Ovary (tissue), 9 donors: ENCODE results near the gene REEP1. TPM values are rescaled to one million over a fixed set of nuclear protein-coding genes. Genes with fewer than 3 reads are reported as not detected.

Experiments used
- DNase-seq, 5 donors: peaks; one replicate each; pipeline ENCODE4 v3.0.0-alpha.2; 2019 to 2020
- H3K27ac ChIP-seq, 2 donors: fragments of 200-600 bp; one replicate each; pipeline versions ENCODE4 v1.5.1 to v1.8.0; 2019 to 2022
- H3K27me3 ChIP-seq: fragments of 200-600 bp; one replicate; pipeline ENCODE4 v1.8.0; 2022
- H3K36me3 ChIP-seq: fragments of 200-600 bp; sonication (generic); one replicate; pipeline ENCODE4 v1.5.1; 2019
- H3K4me1 ChIP-seq: one replicate; pipeline ENCODE4 v1.8.1; 2013; ENCODE audit warnings: mild to moderate bottlenecking, moderate library complexity; ENCODE audit not compliant: insufficient read depth
- H3K4me3 ChIP-seq: fragments of 200-600 bp; sonication (generic); one replicate; pipeline ENCODE4 v1.5.1; 2017
- H3K9me3 ChIP-seq, 2 donors: fragments of 200-600 bp in 1 of 2; sonication (generic) in 1 of 2; one replicate each; pipeline versions ENCODE4 v1.5.1 to v1.8.1; 2013 to 2019; ENCODE audit warnings: mild to moderate bottlenecking in 1 of 2, moderate library complexity in 1 of 2
- EP300 ChIP-seq: sonication (generic); formaldehyde crosslinking; IDR thresholded peaks from one replicate; pipeline ENCODE4 v1.6.1; 2017; ENCODE audit warnings: antibody characterized with exemption
- POLR2A ChIP-seq: fragments of 450-650 bp; IDR thresholded peaks from one replicate; pipeline ENCODE4 v1.6.1; 2017; ENCODE audit warnings: antibody characterized with exemption, mild to moderate bottlenecking, moderate library complexity
- WGBS, 3 donors: extraction: QIAGEN DNeasy Blood & Tissue Kit in 1 of 3; methylation state at CpG; one replicate each; pipeline versions ENCODE4 v1.1.5 to v1.1.7; 2013 to 2017; 5-methylcytosine and 5-hydroxymethylcytosine counted together
- intact Hi-C, 4 donors: fragments of 100-400 bp; cut with DNase I; formaldehyde crosslinking; loops; one replicate each; pipeline versions ENCODE4 v1.11.0 to v1.15.1; 2022 to 2023
- polyA plus RNA-seq, 2 donors: library from polyadenylated mRNA; stranded (reverse); fragments of 200-250 nt in 1 of 2; fragments of 350-450 nt in 1 of 2; fragmentation: Illumina TruSeq in 1 of 2; extraction: RNeasy Lipid Tissue Mini Kit (QIAGEN cat#74804) in 1 of 2; gene quantifications; one replicate each; pipeline ENCODE4 v1.2.3, GENCODE V29; 2013 to 2014
- total RNA-seq, 7 donors: library from RNA; depleted of rRNA in 2 of 7; stranded (reverse); fragments of >200 nt in 2 of 7; fragmentation: NEBNext Ultra II Directional in 3 of 7; extraction: Animal tissue kit (Norgen Biotek cat#: 25700) in 3 of 7; gene quantifications; one replicate each; pipeline versions ENCODE4 v1.1.0 to v1.2.4, GENCODE V29; 2016 to 2023
- TF ChIP-seq, protein P1 (sequence below), 3 donors: fragments of 450-650 bp in 2 of 3; fragments of 200-600 bp in 1 of 3; IDR thresholded peaks; one replicate each; pipeline versions ENCODE4 v1.5.1 to v1.8.0; 2016 to 2022; ENCODE audit warnings: antibody characterized with exemption in 3 of 3, mild to moderate bottlenecking in 1 of 3
- donor health status: DM: no; HTN: no; CAD: no; lungs with moderate emphysema.
- donor health status: DM: no; HTN: no; CAD: no.
- donor health status: Bipolar disorder and iron deficiency.
- donor health status: DM: yes; HTN: yes; CAD: no.
- donor health status: DM: no; HTN: no; CAD: no.
- donor health status: DM: yes; HTN: yes; CAD: no.

The REEP1 gene
- total and polyA plus RNA-seq, 9 donors, result 0.58 to 35.7 (median 2.0) TPM

DNA sequence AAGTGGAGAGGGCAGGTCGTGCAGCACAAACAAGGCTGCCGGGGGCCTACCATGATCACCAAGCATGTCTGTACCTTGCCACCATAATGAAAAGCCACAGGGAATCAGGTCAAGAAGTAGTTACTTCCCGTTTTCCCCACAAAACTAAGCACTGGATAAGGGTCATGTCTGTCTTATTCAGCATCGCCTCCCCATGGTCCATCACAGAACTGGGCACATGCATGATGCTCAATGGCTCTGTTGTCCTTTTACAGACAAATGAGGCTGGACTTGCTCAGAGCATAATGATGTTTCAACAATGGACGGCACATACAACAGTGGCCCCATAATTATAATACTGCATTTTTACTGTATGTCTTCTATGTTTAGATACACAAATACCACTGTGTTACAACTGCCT lies 27.5 kb downstream of the REEP1 start:
- DNase-seq, result no peak
- Histone ChIP-seq H3K27me3 (no peaks in the 10 kb centered on the region), H3K4me1 (no peaks in the 10 kb centered on the region), H3K4me3 (no peak overlapping the region), H3K36me3 (no peaks in the 10 kb centered on the region), H3K9me3 (no peaks in the 10 kb centered on the region), H3K27ac (no peak overlapping the region)
- TF ChIP-seq, protein P1, sequence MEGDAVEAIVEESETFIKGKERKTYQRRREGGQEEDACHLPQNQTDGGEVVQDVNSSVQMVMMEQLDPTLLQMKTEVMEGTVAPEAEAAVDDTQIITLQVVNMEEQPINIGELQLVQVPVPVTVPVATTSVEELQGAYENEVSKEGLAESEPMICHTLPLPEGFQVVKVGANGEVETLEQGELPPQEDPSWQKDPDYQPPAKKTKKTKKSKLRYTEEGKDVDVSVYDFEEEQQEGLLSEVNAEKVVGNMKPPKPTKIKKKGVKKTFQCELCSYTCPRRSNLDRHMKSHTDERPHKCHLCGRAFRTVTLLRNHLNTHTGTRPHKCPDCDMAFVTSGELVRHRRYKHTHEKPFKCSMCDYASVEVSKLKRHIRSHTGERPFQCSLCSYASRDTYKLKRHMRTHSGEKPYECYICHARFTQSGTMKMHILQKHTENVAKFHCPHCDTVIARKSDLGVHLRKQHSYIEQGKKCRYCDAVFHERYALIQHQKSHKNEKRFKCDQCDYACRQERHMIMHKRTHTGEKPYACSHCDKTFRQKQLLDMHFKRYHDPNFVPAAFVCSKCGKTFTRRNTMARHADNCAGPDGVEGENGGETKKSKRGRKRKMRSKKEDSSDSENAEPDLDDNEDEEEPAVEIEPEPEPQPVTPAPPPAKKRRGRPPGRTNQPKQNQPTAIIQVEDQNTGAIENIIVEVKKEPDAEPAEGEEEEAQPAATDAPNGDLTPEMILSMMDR (IDR thresholded peaks at IDR 0.05), result no peak
- TF ChIP-seq POLR2A, result no peak
- TF ChIP-seq EP300, result no peak
- WGBS, 3 donors, result 86 to 90% (median 88%) methylated on average over 5 of the region's 5 CpGs
- intact Hi-C loops, result no loop called here

DNA sequence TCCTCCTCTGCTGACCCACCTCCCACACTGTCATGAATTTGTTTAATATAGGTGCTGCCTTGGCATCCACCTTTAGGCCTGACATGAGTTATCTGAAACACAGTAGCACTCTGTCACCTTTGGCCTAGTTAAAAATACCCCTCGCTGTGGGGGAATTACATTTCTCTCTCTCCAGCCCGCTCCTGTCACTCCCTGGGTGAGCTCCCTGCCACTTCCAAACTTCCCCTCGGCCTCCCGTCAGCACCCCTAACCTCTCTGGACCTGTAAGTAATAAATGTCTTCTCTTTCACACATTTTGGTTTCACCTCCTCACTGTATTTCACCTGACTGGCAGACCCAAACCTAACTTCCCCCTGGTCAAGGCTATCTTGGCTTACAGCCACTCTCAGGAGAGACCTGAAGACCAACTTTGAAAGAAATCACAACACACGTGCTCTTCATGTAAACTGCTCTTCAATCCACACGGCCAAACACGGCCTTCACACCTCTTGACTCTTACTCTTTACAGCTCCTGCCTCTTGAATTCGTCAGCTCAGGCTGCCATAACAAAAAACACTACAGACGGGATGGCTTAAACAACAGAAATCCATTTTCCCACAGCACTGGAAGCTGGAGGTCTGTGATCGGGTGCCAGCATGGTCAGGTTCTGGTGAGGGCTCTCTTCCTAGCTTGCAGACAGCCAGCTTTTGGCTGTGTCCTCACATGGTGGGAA lies 28.3 kb downstream of the REEP1 start:
- WGBS, 3 donors, result 75 to 80% (median 80%) methylated on average over 10 of the region's 10 CpGs
- H3K4me3 ChIP-seq, result no peak overlapping the region
- H3K27me3 ChIP-seq, result no peaks in the 10 kb centered on the region
- H3K4me1 ChIP-seq, result no peaks in the 10 kb centered on the region
- no peaks in the 10 kb centered on the region for H3K36me3 ChIP-seq
- no peaks in the 10 kb centered on the region for H3K9me3 ChIP-seq
- intact Hi-C loops, result no loop called here
- H3K27ac ChIP-seq, result no peak overlapping the region
- DNase-seq, result no peak
- TF ChIP-seq POLR2A (no peak), EP300 (no peak)
- TF ChIP-seq, protein P1 (IDR thresholded peaks at IDR 0.05), result no peak

DNA sequence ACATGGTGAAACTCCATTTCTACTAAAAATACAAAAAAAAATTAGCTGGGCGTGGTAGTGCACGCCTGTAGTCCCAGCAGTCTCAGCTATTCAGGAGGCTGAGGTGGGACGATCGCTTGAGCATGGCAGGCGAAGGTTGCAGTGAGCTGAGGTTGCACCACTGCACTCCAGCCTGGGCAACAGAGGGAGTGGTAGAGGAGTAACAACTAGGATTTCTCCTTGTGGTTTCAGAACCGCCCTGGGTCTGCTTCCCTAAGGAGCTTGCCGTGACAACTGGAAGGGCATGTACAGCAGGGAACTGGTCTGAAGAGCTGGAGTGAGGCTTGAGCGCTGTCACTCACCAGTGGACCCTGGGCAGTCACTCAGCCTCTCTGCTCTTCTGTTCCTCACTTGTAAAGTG lies 29.1 kb downstream of the REEP1 start:
- TF ChIP-seq, protein P1 (IDR thresholded peaks at IDR 0.05), result no peak
- no peak for TF ChIP-seq POLR2A
- no peak for TF ChIP-seq EP300
- DNase-seq, result no peak

DNA sequence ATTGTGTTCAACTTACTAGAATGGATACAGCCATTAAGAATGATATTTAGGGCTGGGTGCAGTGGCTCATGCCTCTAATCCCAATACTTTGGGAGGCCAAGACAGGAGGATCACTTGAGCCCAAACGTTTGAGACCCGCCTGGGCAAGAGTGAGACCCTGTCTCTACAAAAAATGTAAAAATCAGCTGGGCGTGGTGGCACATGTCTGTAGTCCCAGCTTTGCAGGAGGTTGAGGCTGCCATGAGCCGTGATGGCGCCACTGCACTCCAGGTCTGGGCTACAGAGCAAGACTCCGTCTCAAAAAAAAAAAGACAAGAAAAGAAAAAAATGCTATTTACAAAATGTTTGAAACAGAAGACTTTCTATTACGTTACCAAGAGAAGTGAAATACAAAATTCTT lies 30.0 kb downstream of the REEP1 start:
- WGBS, 3 donors, result 83 to 89% (median 87%) methylated on average over 7 of the region's 7 CpGs
- H3K27me3 ChIP-seq, result no peaks in the 10 kb centered on the region
- no peaks in the 10 kb centered on the region for H3K9me3 ChIP-seq
- H3K4me1 ChIP-seq, result no peaks in the 10 kb centered on the region
- no peak for DNase-seq
- TF ChIP-seq EP300 (no peak), POLR2A (no peak)
- TF ChIP-seq, protein P1 (IDR thresholded peaks at IDR 0.05), result no peak
- H3K36me3 ChIP-seq, result no peaks in the 10 kb centered on the region
- no peak overlapping the region for H3K27ac ChIP-seq
- intact Hi-C loops, result no loop called here
- H3K4me3 ChIP-seq, result no peak overlapping the region

More for the DNA sequence above, 29.1 kb downstream of the REEP1 start:
- 91 to 95% (median 93%) methylated on average over 8 of the region's 8 CpGs for WGBS, 3 donors
- no peak overlapping the region for H3K27ac ChIP-seq
- intact Hi-C loops, result no loop called here
- H3K4me3 ChIP-seq, result no peak overlapping the region
- H3K27me3 ChIP-seq, result no peaks in the 10 kb centered on the region
- no peaks in the 10 kb centered on the region for H3K36me3 ChIP-seq
- H3K9me3 ChIP-seq, result no peaks in the 10 kb centered on the region
- no peaks in the 10 kb centered on the region for H3K4me1 ChIP-seq
